Measurements from ENCODE around the gene PITX3. TPM values are rescaled to one million over a fixed set of nuclear protein-coding genes. Genes with fewer than 3 reads are reported as not detected.

The PITX3 gene
- total RNA-seq (not detected), polyA plus RNA-seq (not detected)

- H3K36me3 ChIP-seq (ENCODE audit: control insufficient read depth, insufficient read depth, low read length), result no peaks in the 10 kb centered on the region
Observed at GRCh38 chr10:102241444-102242117, at the start of gene PITX3. TSS of gene PITX3 (minus strand) at chr10:102241512. CDS start at chr10:102232080, 9,432 bp downstream.

GRCh38 chr10:102289840-102290239 is 48.5 kb upstream of the PITX3 start:
- DNase-seq (no peak), ATAC-seq (ENCODE audit: low read depth in 2 of 2) (no peak)
- peaks cover 14% of the 10 kb centered on the region for H3K36me3 ChIP-seq (ENCODE audit: control insufficient read depth, insufficient read depth, low read length)
- H3K27me3 Mint-ChIP-seq, result no peaks in the 10 kb centered on the region
- H3K27ac ChIP-seq (ENCODE audit: insufficient read depth, low read length, poor library complexity, severe bottlenecking), result no peak overlapping the region
- peaks cover 7 to 34% (median 26%) of the 10 kb centered on the region in 4 donors for H3K4me1 Mint-ChIP-seq
- H3K4me3 ChIP-seq (ENCODE audit: low read depth, low read length), result no peak overlapping the region
- no peaks in the 10 kb centered on the region for H3K27me3 ChIP-seq (ENCODE audit: control insufficient read depth, insufficient read depth, low read length)
- H3K9me3 ChIP-seq (ENCODE audit: control insufficient read depth in 2 of 2, low read length in 2 of 2), result no peaks in the 10 kb centered on the region
- peaks cover under 1% of the 10 kb centered on the region for H3K4me1 ChIP-seq (ENCODE audit: control insufficient read depth, insufficient read depth, low read length, poor library complexity, severe bottlenecking)
- no peaks in the 10 kb centered on the region for H3K9me3 Mint-ChIP-seq
- no peak overlapping the region for H3K27ac Mint-ChIP-seq
- peaks cover 16% of the 10 kb centered on the region for H3K36me3 Mint-ChIP-seq
- no peak overlapping the region for H3K4me3 Mint-ChIP-seq

More at GRCh38 chr10:102241444-102242117, at the start of gene PITX3:
- Mint-ChIP-seq H3K36me3 (no peaks in the 10 kb centered on the region), H3K9me3 (peaks cover 0 to 3% (median 0%) of the 10 kb centered on the region in 7 donors), H3K27ac (peak within 1 kb of the TSS in 2 of 3 donors; percentile 52 to 68), H3K4me3 (peak within 1 kb of the TSS; percentile 58 to 89 (median 74)), H3K4me1 (peaks cover 9 to 44% (median 18%) of the 10 kb centered on the region in 4 donors), H3K27me3 (peaks cover 45% of the 10 kb centered on the region)
- Histone ChIP-seq H3K27me3 (ENCODE audit: control insufficient read depth, insufficient read depth, low read length) (peaks cover 18% of the 10 kb centered on the region), H3K27ac (ENCODE audit: insufficient read depth, low read length, poor library complexity, severe bottlenecking) (no peak within 1 kb of the TSS), H3K4me3 (ENCODE audit: low read depth, low read length) (peak within 1 kb of the TSS; percentile 69), H3K9me3 (ENCODE audit: control insufficient read depth in 2 of 2, low read length in 2 of 2) (no peaks in the 10 kb centered on the region), H3K4me1 (ENCODE audit: control insufficient read depth, insufficient read depth, low read length, poor library complexity, severe bottlenecking) (peaks cover 35% of the 10 kb centered on the region)
- peak; percentile 84 to 92 (median 88) for DNase-seq
- peak; percentile 46 to 47 for ATAC-seq (ENCODE audit: low read depth in 2 of 2)

- H3K36me3 ChIP-seq (ENCODE audit: control insufficient read depth, insufficient read depth, low read length), result peaks cover 14% of the 10 kb centered on the region
Observed at GRCh38 chr10:102289356-102289755, 48.0 kb upstream of the PITX3 start.

GRCh38 chr10:102287991-102288390 is 46.7 kb upstream of the PITX3 start:
- no peaks in the 10 kb centered on the region for H3K9me3 ChIP-seq (ENCODE audit: control insufficient read depth in 2 of 2, low read length in 2 of 2)
- Mint-ChIP-seq H3K4me3 (no peak overlapping the region), H3K36me3 (peaks cover 16% of the 10 kb centered on the region), H3K27ac (no peak overlapping the region), H3K27me3 (no peaks in the 10 kb centered on the region), H3K4me1 (peaks cover 22 to 52% (median 41%) of the 10 kb centered on the region in 4 donors), H3K9me3 (no peaks in the 10 kb centered on the region)
- DNase-seq (no peak), ATAC-seq (ENCODE audit: low read depth in 2 of 2) (no peak)
- H3K36me3 ChIP-seq (ENCODE audit: control insufficient read depth, insufficient read depth, low read length), result peaks cover 14% of the 10 kb centered on the region
- no peaks in the 10 kb centered on the region for H3K27me3 ChIP-seq (ENCODE audit: control insufficient read depth, insufficient read depth, low read length)
- H3K27ac ChIP-seq (ENCODE audit: insufficient read depth, low read length, poor library complexity, severe bottlenecking), result no peak overlapping the region
- peaks cover 19% of the 10 kb centered on the region for H3K4me1 ChIP-seq (ENCODE audit: control insufficient read depth, insufficient read depth, low read length, poor library complexity, severe bottlenecking)
- no peak overlapping the region for H3K4me3 ChIP-seq (ENCODE audit: low read depth, low read length)

More at GRCh38 chr10:102289356-102289755, 48.0 kb upstream of the PITX3 start:
- Mint-ChIP-seq H3K9me3 (no peaks in the 10 kb centered on the region), H3K4me3 (no peak overlapping the region), H3K36me3 (peaks cover 16% of the 10 kb centered on the region), H3K27me3 (no peaks in the 10 kb centered on the region), H3K4me1 (peaks cover 8 to 39% (median 29%) of the 10 kb centered on the region in 4 donors), H3K27ac (peak overlapping the region in 1 of 3 donors; percentile 70)
- Histone ChIP-seq H3K4me3 (ENCODE audit: low read depth, low read length) (no peak overlapping the region), H3K4me1 (ENCODE audit: control insufficient read depth, insufficient read depth, low read length, poor library complexity, severe bottlenecking) (peaks cover 5% of the 10 kb centered on the region), H3K27me3 (ENCODE audit: control insufficient read depth, insufficient read depth, low read length) (no peaks in the 10 kb centered on the region), H3K9me3 (ENCODE audit: control insufficient read depth in 2 of 2, low read length in 2 of 2) (no peaks in the 10 kb centered on the region), H3K27ac (ENCODE audit: insufficient read depth, low read length, poor library complexity, severe bottlenecking) (no peak overlapping the region)
- ATAC-seq (ENCODE audit: low read depth in 2 of 2) (no peak), DNase-seq (no peak)

- no peak overlapping the region for H3K4me3 Mint-ChIP-seq
- no peaks in the 10 kb centered on the region for H3K9me3 Mint-ChIP-seq
- peaks cover 16% of the 10 kb centered on the region for H3K36me3 Mint-ChIP-seq
- H3K27ac ChIP-seq (ENCODE audit: insufficient read depth, low read length, poor library complexity, severe bottlenecking), result no peak overlapping the region
- H3K4me1 ChIP-seq (ENCODE audit: control insufficient read depth, insufficient read depth, low read length, poor library complexity, severe bottlenecking), result peaks cover 20% of the 10 kb centered on the region
- no peak overlapping the region for H3K4me3 ChIP-seq (ENCODE audit: low read depth, low read length)
- no peak for ATAC-seq (ENCODE audit: low read depth in 2 of 2)
- peaks cover 26 to 57% (median 46%) of the 10 kb centered on the region in 4 donors for H3K4me1 Mint-ChIP-seq
- H3K9me3 ChIP-seq (ENCODE audit: control insufficient read depth in 2 of 2, low read length in 2 of 2), result no peaks in the 10 kb centered on the region
- no peaks in the 10 kb centered on the region for H3K27me3 Mint-ChIP-seq
- no peak for DNase-seq
- H3K27me3 ChIP-seq (ENCODE audit: control insufficient read depth, insufficient read depth, low read length), result no peaks in the 10 kb centered on the region
- peaks cover 14% of the 10 kb centered on the region for H3K36me3 ChIP-seq (ENCODE audit: control insufficient read depth, insufficient read depth, low read length)
- H3K27ac Mint-ChIP-seq, result no peak overlapping the region
Observed at GRCh38 chr10:102287538-102287937, 46.2 kb upstream of the PITX3 start.

- Histone ChIP-seq H3K9me3 (ENCODE audit: control insufficient read depth in 2 of 2, low read length in 2 of 2) (no peaks in the 10 kb centered on the region), H3K4me3 (ENCODE audit: low read depth, low read length) (no peak overlapping the region), H3K27ac (ENCODE audit: insufficient read depth, low read length, poor library complexity, severe bottlenecking) (no peak overlapping the region), H3K4me1 (ENCODE audit: control insufficient read depth, insufficient read depth, low read length, poor library complexity, severe bottlenecking) (peaks cover 23% of the 10 kb centered on the region), H3K27me3 (ENCODE audit: control insufficient read depth, insufficient read depth, low read length) (no peaks in the 10 kb centered on the region), H3K36me3 (ENCODE audit: control insufficient read depth, insufficient read depth, low read length) (peaks cover 14% of the 10 kb centered on the region)
- Mint-ChIP-seq H3K27ac (peak overlapping the region in 1 of 3 donors; percentile 1), H3K4me3 (no peak overlapping the region), H3K4me1 (peaks cover 27 to 59% (median 45%) of the 10 kb centered on the region in 4 donors), H3K36me3 (peaks cover 16% of the 10 kb centered on the region), H3K27me3 (no peaks in the 10 kb centered on the region), H3K9me3 (no peaks in the 10 kb centered on the region)
- ATAC-seq (ENCODE audit: low read depth in 2 of 2), result no peak
- no peak for DNase-seq
Observed at GRCh38 chr10:102286216-102286615, 44.9 kb upstream of the PITX3 start.

GRCh38 chr10:102285133-102285532 is 43.8 kb upstream of the PITX3 start:
- peaks cover 33% of the 10 kb centered on the region for H3K4me1 ChIP-seq (ENCODE audit: control insufficient read depth, insufficient read depth, low read length, poor library complexity, severe bottlenecking)
- H3K9me3 Mint-ChIP-seq, result no peaks in the 10 kb centered on the region
- no peaks in the 10 kb centered on the region for H3K9me3 ChIP-seq (ENCODE audit: control insufficient read depth in 2 of 2, low read length in 2 of 2)
- peaks cover 26 to 65% (median 48%) of the 10 kb centered on the region in 4 donors for H3K4me1 Mint-ChIP-seq
- H3K27ac Mint-ChIP-seq, result peak overlapping the region in 1 of 3 donors; percentile 57
- H3K4me3 Mint-ChIP-seq, result peak overlapping the region in 1 of 4 donors; percentile 45
- peaks cover 14% of the 10 kb centered on the region for H3K36me3 ChIP-seq (ENCODE audit: control insufficient read depth, insufficient read depth, low read length)
- no peaks in the 10 kb centered on the region for H3K27me3 ChIP-seq (ENCODE audit: control insufficient read depth, insufficient read depth, low read length)
- no peak overlapping the region for H3K27ac ChIP-seq (ENCODE audit: insufficient read depth, low read length, poor library complexity, severe bottlenecking)
- ATAC-seq (ENCODE audit: low read depth in 2 of 2) (no peak), DNase-seq (peak in 1 of 3 donors; percentile 43)
- H3K27me3 Mint-ChIP-seq, result no peaks in the 10 kb centered on the region
- no peak overlapping the region for H3K4me3 ChIP-seq (ENCODE audit: low read depth, low read length)
- peaks cover 20% of the 10 kb centered on the region for H3K36me3 Mint-ChIP-seq
